HG03159 (cell line): Measurements from ENCODE around the gene CCDC24.

ENCODE experiments used
- ATAC-seq: cut with Tn5 transposase; IDR thresholded peaks from one replicate; pipeline ENCODE4 v1.9.1; 2021; ENCODE audit warnings: mild to moderate bottlenecking, moderate library complexity; ENCODE audit not compliant: unreplicated experiment

CCDC24 gene

DNA sequence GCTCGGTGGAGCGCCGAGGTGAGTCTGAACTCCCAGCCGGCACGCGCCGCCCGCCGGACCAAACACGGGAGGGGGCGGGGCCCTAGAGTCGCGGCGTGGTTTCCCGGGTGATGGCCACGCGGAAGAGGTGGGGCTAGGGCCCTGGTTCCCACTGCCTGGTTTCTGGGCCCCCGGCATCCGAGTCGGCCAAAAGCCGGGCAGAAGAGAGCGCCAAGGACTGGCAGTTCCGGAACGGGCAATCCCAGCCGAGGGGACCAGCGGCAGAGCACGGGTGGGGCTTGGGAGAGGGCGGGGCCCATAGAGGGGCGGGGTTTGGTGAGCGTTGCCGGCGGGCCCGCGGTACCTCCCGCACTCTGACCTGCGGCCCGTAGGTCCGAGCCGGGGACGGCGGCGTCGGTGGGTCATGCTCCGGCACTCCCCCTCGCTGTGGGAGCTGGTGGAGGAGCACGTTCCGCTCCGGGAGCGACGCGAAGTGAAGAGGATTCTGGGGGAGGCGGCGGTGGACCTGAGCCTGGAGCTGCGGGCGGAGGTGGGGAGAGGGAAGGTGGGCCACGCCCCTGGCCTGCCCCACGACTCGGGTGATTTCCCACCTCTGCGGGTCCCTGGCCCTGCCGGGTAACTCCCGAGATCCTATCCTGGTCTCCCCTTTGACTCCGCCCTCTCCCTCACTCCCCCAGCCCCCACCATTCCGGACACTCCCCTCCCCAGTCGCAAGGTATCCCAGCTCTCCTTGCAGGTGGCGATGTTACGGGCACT, at the start of gene CCDC24:
Gene CCDC24 (plus strand): TSS at position 124 of the 756 bp plus-strand sequence. CDS start 280 bp downstream, at position 404.
- peak; percentile 59 for ATAC-seq

- ATAC-seq: no peak
Observed at GRCh38 chr1:43942411-43942810, 49.0 kb upstream of the CCDC24 start.

DNA sequence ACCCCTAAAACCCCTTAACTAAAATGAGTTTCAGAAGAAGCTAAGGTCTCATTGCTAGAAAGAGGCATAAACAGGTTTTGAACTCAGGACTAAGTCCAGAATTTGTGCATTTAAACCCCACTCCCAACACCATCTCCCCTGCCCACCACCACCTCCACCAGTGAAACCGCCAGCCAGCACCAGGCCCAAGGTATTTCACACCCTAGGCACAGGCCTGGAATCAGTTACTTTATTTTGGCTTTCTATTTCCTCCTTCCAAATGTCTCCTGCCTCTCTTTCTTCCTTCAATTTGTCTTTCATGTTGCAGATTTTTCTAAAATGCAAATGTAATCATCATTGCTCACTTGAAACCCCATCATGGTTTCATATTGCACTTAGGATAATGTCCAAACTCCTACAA, 46.5 kb upstream of the CCDC24 start:
- no peak for ATAC-seq

DNA sequence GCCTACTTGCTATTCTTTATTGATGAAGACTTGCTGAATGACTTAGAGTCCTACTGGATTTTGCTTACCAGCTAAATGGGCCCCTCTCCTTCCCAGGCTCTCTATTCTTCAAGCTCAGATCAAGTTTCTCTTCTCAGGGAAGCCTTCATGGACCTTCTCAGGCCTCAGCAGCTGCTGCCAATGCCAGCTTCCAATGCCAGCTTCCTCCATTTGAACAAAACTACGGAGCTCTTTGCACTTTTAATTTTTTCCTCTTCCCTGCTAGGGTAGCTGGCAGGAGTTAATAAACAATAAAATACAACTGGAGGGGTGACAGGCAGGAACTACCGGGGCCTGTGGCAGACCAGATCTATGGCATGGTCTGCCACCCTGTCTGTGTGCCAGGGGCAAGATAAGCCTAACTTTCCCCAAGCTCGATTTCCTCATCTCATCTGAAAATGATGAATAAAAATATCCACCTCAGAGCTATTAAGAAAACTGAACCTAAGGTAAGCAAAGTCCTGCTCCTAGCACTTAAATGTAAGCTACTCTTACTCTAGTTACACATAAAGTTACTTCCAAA, 45.6 kb upstream of the CCDC24 start:
- ATAC-seq: no peak

DNA sequence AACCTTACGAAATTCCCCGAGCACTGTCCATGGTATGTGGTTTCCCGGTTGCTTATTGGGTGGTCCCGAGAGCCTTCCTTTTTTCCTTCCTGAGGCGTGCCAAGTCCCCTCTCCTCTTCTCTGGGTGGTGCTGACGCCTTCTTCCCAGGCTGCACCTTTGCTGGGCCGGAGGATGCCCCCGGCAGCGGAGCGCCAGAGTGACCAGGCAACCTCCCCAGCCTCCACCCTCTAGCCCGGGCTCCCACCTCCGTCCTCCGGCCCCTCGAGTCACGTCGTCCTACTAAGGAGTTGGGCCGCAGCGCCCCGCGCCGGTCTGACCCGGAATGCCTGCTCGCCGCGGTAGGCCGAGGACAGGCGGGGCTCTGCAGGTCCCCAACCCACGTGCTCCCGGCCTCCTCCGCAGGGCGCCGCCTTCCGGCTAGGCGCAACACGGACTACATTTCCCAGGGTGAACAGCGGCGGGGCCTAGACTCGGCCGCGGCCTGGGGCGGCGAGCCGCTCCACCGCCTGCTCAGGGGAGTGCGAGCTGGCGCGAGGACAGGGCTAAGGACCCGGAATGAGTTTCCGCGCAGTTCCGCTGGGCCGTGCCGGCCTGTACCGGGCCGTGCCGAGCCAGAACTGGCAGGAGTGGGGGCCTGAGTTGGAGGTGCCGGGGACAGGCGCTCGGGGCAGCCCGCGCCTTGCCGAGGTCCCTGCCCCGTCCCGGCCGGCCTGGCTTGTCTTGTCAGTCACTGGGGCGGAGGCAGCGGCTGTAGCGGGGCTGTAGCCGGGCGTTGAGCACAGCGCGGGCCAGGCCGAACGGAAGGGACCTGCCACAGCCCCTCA, 45.0 kb upstream of the CCDC24 start, which contains the start of gene IPO13:
Gene IPO13 (plus strand): TSS at position 715 of the 825 bp plus-strand sequence. CDS start 651 bp downstream, outside the sequence.
- ATAC-seq: peak; percentile 92

GRCh38 chr1:43947061-43947873, 44.1 kb upstream of the CCDC24 start:
- no peak for ATAC-seq

GRCh38 chr1:43947874-43948437, 43.4 kb upstream of the CCDC24 start:
- ATAC-seq: no peak

DNA sequence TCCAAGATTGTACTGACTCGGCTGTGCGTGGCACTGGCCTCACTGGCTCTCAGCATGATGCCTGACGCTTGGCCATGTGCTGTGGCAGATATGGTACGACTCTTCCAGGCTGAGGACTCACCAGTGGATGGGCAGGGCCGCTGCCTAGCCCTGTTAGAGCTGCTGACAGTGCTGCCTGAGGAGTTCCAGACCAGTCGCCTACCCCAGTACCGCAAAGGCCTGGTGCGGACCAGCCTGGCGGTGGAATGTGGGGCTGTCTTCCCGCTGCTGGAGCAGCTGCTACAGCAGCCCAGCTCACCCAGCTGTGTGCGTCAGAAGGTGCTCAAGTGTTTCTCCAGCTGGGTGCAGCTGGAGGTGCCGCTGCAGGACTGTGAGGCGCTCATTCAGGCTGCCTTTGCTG, 41.7 kb upstream of the CCDC24 start:
- ATAC-seq: no peak

GRCh38 chr1:43951021-43951985, 40.1 kb upstream of the CCDC24 start:
- no peak for ATAC-seq

GRCh38 chr1:43952731-43953346, 38.6 kb upstream of the CCDC24 start:
- ATAC-seq: no peak

GRCh38 chr1:43953361-43953760, 38.0 kb upstream of the CCDC24 start:
- ATAC-seq: no peak

DNA sequence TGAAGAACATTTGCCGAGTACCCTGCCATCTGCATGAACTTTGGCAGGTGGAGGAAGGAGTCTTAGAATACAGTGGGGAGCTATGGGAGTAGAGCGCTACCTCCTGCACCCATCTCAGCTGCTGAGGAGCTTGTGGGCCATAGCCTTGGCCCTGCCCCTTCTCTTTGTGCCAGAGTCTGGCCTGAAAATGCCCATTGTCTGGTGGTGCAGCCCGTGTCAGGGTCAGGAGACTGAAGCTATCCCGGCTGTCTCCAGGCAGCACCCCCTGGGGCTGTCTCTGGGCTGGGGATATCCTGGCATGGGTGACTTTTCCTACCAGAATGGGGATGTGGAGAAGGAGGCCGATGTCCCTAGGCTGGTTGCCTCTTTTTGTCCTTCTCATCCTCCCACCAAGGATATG, 37.4 kb upstream of the CCDC24 start:
- ATAC-seq: no peak

- ATAC-seq: no peak
Observed at GRCh38 chr1:43956234-43956633, 35.2 kb upstream of the CCDC24 start.

- no peak for ATAC-seq
Observed at GRCh38 chr1:43957407-43958040, 33.9 kb upstream of the CCDC24 start.

GRCh38 chr1:43958351-43959255, 32.8 kb upstream of the CCDC24 start:
- no peak for ATAC-seq

DNA sequence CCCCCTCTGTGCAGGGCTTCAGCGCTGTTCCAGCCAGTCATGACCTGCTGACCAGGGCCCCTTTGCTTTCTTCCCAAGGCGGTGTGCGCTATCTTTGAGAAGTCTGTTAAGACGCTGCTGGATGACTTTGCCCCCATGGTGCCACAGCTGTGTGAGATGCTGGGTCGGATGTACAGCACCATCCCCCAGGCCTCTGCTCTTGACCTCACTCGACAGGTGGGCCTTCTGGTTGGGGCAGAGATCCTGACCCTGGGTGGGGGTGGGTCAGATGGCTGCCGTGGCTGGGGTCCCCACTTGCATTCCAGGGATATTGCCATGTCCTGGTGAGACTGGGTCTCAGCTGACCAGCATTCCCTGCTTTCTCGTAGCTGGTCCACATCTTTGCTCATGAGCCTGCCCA, 30.6 kb upstream of the CCDC24 start:
- no peak for ATAC-seq

- no peak for ATAC-seq
Observed at GRCh38 chr1:43961692-43962091, 29.7 kb upstream of the CCDC24 start.
